Measurements from ENCODE around the gene SCARF2. TPM values are rescaled to one million over a fixed set of nuclear protein-coding genes. Genes with fewer than 3 reads are reported as not detected.

SCARF2 gene
- total RNA-seq, 2 donors from 2014 or later, result 12.8 to 28.6 TPM

- H3K4me1 ChIP-seq (replicated peaks), result no peaks in the 10 kb centered on the region
- 55% methylated on average over 1 of the region's 1 CpG for WGBS
- no peaks in the 10 kb centered on the region for H3K9me3 ChIP-seq
- TF ChIP-seq POLR2A (IDR thresholded peaks at IDR 0.05), result no peak
- TF ChIP-seq POLR2AphosphoS5 (IDR thresholded peaks at IDR 0.05), result peak; percentile 9
- peak; percentile 24 for DNase-seq (ENCODE audit: low spot score)
- intact Hi-C loops (cut with DNase I), result no loop called here
- H3K4me3 ChIP-seq, result no peak overlapping the region
- no peak overlapping the region for H3K27ac ChIP-seq
- H3K27me3 ChIP-seq (replicated peaks; ENCODE audit: insufficient read depth), result no peaks in the 10 kb centered on the region
- H3K36me3 ChIP-seq, result peaks cover 0 to 5% of the 10 kb centered on the region in 2 donors
Measured at GRCh38 chr22:20450551-20450906, 12.9 kb upstream of the SCARF2 start.

GRCh38 chr22:20449819-20450550, 12.4 kb upstream of the SCARF2 start:
- Histone ChIP-seq H3K9me3 (no peaks in the 10 kb centered on the region), H3K27ac (no peak overlapping the region), H3K36me3 (peaks cover 0 to 5% of the 10 kb centered on the region in 2 donors), H3K4me3 (no peak overlapping the region), H3K4me1 (replicated peaks) (no peaks in the 10 kb centered on the region), H3K27me3 (replicated peaks; ENCODE audit: insufficient read depth) (no peaks in the 10 kb centered on the region)
- intact Hi-C loops (cut with DNase I), result no loop called here
- WGBS, result 94% methylated on average over 19 of the region's 19 CpGs
- TF ChIP-seq CTCF (IDR thresholded peaks at IDR 0.05) (no peak), POLR2AphosphoS5 (IDR thresholded peaks at IDR 0.05) (peak; percentile 35)
- DNase-seq (ENCODE audit: low spot score), result no peak

- no peak overlapping the region for H3K4me3 ChIP-seq
- DNase-seq (ENCODE audit: low spot score), result no peak
- intact Hi-C loops (cut with DNase I), result no loop called here
- TF ChIP-seq POLR2A (IDR thresholded peaks at IDR 0.05) (no peak), CTCF (IDR thresholded peaks at IDR 0.05) (no peak), POLR2AphosphoS5 (IDR thresholded peaks at IDR 0.05) (no peak)
- no peaks in the 10 kb centered on the region for H3K9me3 ChIP-seq
- H3K36me3 ChIP-seq, result peaks cover 0 to 9% of the 10 kb centered on the region in 2 donors
- no peaks in the 10 kb centered on the region for H3K4me1 ChIP-seq (replicated peaks)
- no peaks in the 10 kb centered on the region for H3K27me3 ChIP-seq (replicated peaks; ENCODE audit: insufficient read depth)
- no peak overlapping the region for H3K27ac ChIP-seq
- 95% methylated on average over 5 of the region's 5 CpGs for WGBS
Measured at GRCh38 chr22:20448630-20449029, 11.0 kb upstream of the SCARF2 start.

- intact Hi-C loops (cut with DNase I), result no loop called here
- Histone ChIP-seq H3K27me3 (replicated peaks; ENCODE audit: insufficient read depth) (no peaks in the 10 kb centered on the region), H3K4me3 (no peak overlapping the region), H3K27ac (no peak overlapping the region), H3K4me1 (replicated peaks) (no peaks in the 10 kb centered on the region), H3K9me3 (no peaks in the 10 kb centered on the region), H3K36me3 (peaks cover 0 to 9% of the 10 kb centered on the region in 2 donors)
- WGBS, result 94% methylated on average over 21 of the region's 21 CpGs
- no peak for TF ChIP-seq CTCF (IDR thresholded peaks at IDR 0.05)
- no peak for TF ChIP-seq POLR2AphosphoS5 (IDR thresholded peaks at IDR 0.05)
- TF ChIP-seq POLR2A (IDR thresholded peaks at IDR 0.05), result no peak
- DNase-seq (ENCODE audit: low spot score), result no peak
Measured at GRCh38 chr22:20446383-20446970, 8.9 kb upstream of the SCARF2 start.

GRCh38 chr22:20444325-20444724, 6.7 kb upstream of the SCARF2 start:
- DNase-seq (ENCODE audit: low spot score), result no peak
- 97% methylated on average over 4 of the region's 4 CpGs for WGBS

More at GRCh38 chr22:20444325-20444724, 6.7 kb upstream of the SCARF2 start:
- intact Hi-C loops (cut with DNase I), result no loop called here
- Histone ChIP-seq H3K27me3 (replicated peaks; ENCODE audit: insufficient read depth) (no peaks in the 10 kb centered on the region), H3K27ac (no peak overlapping the region), H3K4me1 (replicated peaks) (no peaks in the 10 kb centered on the region), H3K9me3 (no peaks in the 10 kb centered on the region), H3K4me3 (no peak overlapping the region), H3K36me3 (peaks cover 0 to 9% of the 10 kb centered on the region in 2 donors)
- no peak for TF ChIP-seq POLR2A (IDR thresholded peaks at IDR 0.05)
- TF ChIP-seq CTCF (IDR thresholded peaks at IDR 0.05), result no peak
- no peak for TF ChIP-seq POLR2AphosphoS5 (IDR thresholded peaks at IDR 0.05)

Measured in prostate gland (tissue), 2 donors.